H9 (cell line): ENCODE results near the gene MOV10. TPM values are rescaled to one million over a fixed set of nuclear protein-coding genes. Genes with fewer than 3 reads are reported as not detected.

Experiments used
- DNase-seq: peaks from one replicate; pipeline ENCODE4 v3.0.0-alpha.2; 2017
- H2AFZ ChIP-seq: one replicate; pipeline ENCODE4 v1.6.1; 2013; ENCODE audit warnings: mild to moderate bottlenecking, low read length, control low read depth, moderate library complexity
- H2AK5ac ChIP-seq: 2 replicates; pipeline ENCODE4 v1.6.1; 2013; ENCODE audit warnings: low read length, control low read depth, mixed read lengths; ENCODE audit not compliant: insufficient read length
- H2BK120ac ChIP-seq: one replicate; pipeline ENCODE4 v1.6.1; 2013; ENCODE audit warnings: low read depth, mild to moderate bottlenecking, low read length, control low read depth, inconsistent platforms; ENCODE audit not compliant: poor library complexity, severe bottlenecking
- H2BK12ac ChIP-seq: 2 replicates; pipeline ENCODE4 v1.6.1; 2013; ENCODE audit warnings: low read length, control low read depth, mixed read lengths, low read depth; ENCODE audit not compliant: insufficient read length
- H2BK15ac ChIP-seq: 2 replicates; pipeline ENCODE4 v1.6.1; 2013; ENCODE audit warnings: low read depth, low read length, control low read depth
- H2BK20ac ChIP-seq: one replicate; pipeline ENCODE4 v1.6.1; 2013; ENCODE audit warnings: low read depth, mild to moderate bottlenecking, low read length, control low read depth, inconsistent platforms; ENCODE audit not compliant: poor library complexity, severe bottlenecking
- H2BK5ac ChIP-seq: 2 replicates; pipeline ENCODE4 v1.6.1; 2013; ENCODE audit warnings: low read length, control low read depth, mixed read lengths; ENCODE audit not compliant: insufficient read length
- H3K14ac ChIP-seq: 2 replicates; pipeline ENCODE4 v1.6.1; 2013; ENCODE audit warnings: low read length, control low read depth; ENCODE audit not compliant: insufficient read depth
- H3K18ac ChIP-seq: 2 replicates; pipeline ENCODE4 v1.6.1; 2013; ENCODE audit warnings: low read depth, mild to moderate bottlenecking, mixed read lengths, low read length, control low read depth; ENCODE audit not compliant: insufficient read length
- H3K23ac ChIP-seq: 2 replicates; pipeline ENCODE4 v1.6.1; 2013; ENCODE audit warnings: low read length, control low read depth, mixed read lengths, low read depth; ENCODE audit not compliant: insufficient read length
- H3K23me2 ChIP-seq: 2 replicates; pipeline ENCODE4 v1.6.1; 2013; ENCODE audit warnings: low read depth, mild to moderate bottlenecking, mixed read lengths, low read length, control low read depth; ENCODE audit not compliant: insufficient read length, poor library complexity, severe bottlenecking
- H3K27ac ChIP-seq: 2 replicates; pipeline ENCODE4 v1.5.1; 2013; ENCODE audit warnings: low read length, control low read depth, mixed read lengths, low read depth; ENCODE audit not compliant: insufficient read length
- H3K27me3 ChIP-seq: 2 replicates; pipeline ENCODE4 v1.6.1; 2013; ENCODE audit warnings: low read length, control low read depth, inconsistent platforms; ENCODE audit not compliant: insufficient read depth
- H3K4ac ChIP-seq: 2 replicates; pipeline ENCODE4 v1.6.1; 2013; ENCODE audit warnings: low read depth, mild to moderate bottlenecking, control low read depth, inconsistent platforms, low read length, moderate library complexity
- H3K4me1 ChIP-seq: 2 replicates; pipeline ENCODE4 v1.6.1; 2013; ENCODE audit warnings: low read length, control low read depth, inconsistent platforms; ENCODE audit not compliant: insufficient read depth
- H3K4me2 ChIP-seq: 2 replicates; pipeline ENCODE4 v1.6.1; 2013; ENCODE audit warnings: low read length, control low read depth, mixed read lengths; ENCODE audit not compliant: insufficient read length, insufficient read depth
- H3K56ac ChIP-seq: 2 replicates; pipeline ENCODE4 v1.6.1; 2013; ENCODE audit warnings: low read depth, mild to moderate bottlenecking, mixed read lengths, low read length, control low read depth; ENCODE audit not compliant: insufficient read length
- H3K79me1 ChIP-seq: 2 replicates; pipeline ENCODE4 v1.6.1; 2013; ENCODE audit warnings: low read depth, mild to moderate bottlenecking, moderate library complexity, low read length, control low read depth, inconsistent platforms; ENCODE audit not compliant: insufficient read depth, poor library complexity, severe bottlenecking
- H3K79me2 ChIP-seq: 2 replicates; pipeline ENCODE4 v1.6.1; 2013; ENCODE audit warnings: low read length, control low read depth, inconsistent platforms; ENCODE audit not compliant: insufficient read depth
- H3K9ac ChIP-seq: 2 replicates; pipeline ENCODE4 v1.6.1; 2013; ENCODE audit warnings: low read length, control low read depth, mixed read lengths; ENCODE audit not compliant: insufficient read length; ENCODE audit errors: extremely low read depth
- H3K9me3 ChIP-seq: one replicate; pipeline ENCODE4 v1.6.1; 2013; ENCODE audit warnings: low read depth, low read length, inconsistent platforms; ENCODE audit not compliant: control insufficient read depth
- H3T11ph ChIP-seq: one replicate; pipeline ENCODE4 v1.6.1; 2013; ENCODE audit warnings: mild to moderate bottlenecking, low read length, control low read depth, inconsistent platforms
- H4K20me1 ChIP-seq: one replicate; pipeline ENCODE4 v1.6.1; 2013; ENCODE audit not compliant: control insufficient read depth, insufficient read length, insufficient read depth
- H4K5ac ChIP-seq: 2 replicates; pipeline ENCODE4 v1.6.1; 2013; ENCODE audit warnings: low read depth, mild to moderate bottlenecking, mixed read lengths, low read length, control low read depth; ENCODE audit not compliant: insufficient read length
- H4K8ac ChIP-seq: replicated peaks from 2 replicates; pipeline ENCODE4 v1.6.1; 2013; ENCODE audit warnings: low read length, control low read depth, mixed read lengths, low read depth; ENCODE audit not compliant: insufficient read length
- H4K91ac ChIP-seq: 2 replicates; pipeline ENCODE4 v1.6.1; 2013; ENCODE audit warnings: low read depth, mild to moderate bottlenecking, moderate library complexity, mixed read lengths, low read length, control low read depth; ENCODE audit not compliant: insufficient read length
- H3K27ac Mint-ChIP-seq, 3 experiments: 2 replicates in 2 of 3; 3 replicates in 1 of 3; pipeline ENCODE4 v1.8.0; 2020 to 2021; ENCODE audit warnings: mixed read lengths in 3 of 3, mild to moderate bottlenecking in 1 of 3, moderate library complexity in 1 of 3
- H3K27me3 Mint-ChIP-seq: 2 replicates; pipeline ENCODE4 v1.8.0; 2021; ENCODE audit warnings: low read depth, mild to moderate bottlenecking, moderate library complexity, mixed read lengths
- H3K36me3 Mint-ChIP-seq, 3 experiments: 2 replicates in 2 of 3; 3 replicates in 1 of 3; pipeline ENCODE4 v1.8.0; 2020 to 2021; ENCODE audit warnings: low read depth in 3 of 3, mixed read lengths in 3 of 3; ENCODE audit not compliant: insufficient read depth in 1 of 3
- H3K4me1 Mint-ChIP-seq, 2 experiments: 2 replicates each; pipeline ENCODE4 v1.8.0; 2020; ENCODE audit warnings: mixed read lengths in 2 of 2
- H3K4me3 Mint-ChIP-seq, 2 experiments: 2 replicates in 1 of 2; 3 replicates in 1 of 2; pipeline ENCODE4 v1.8.0; 2020 to 2021; ENCODE audit warnings: mild to moderate bottlenecking in 2 of 2, mixed read lengths in 2 of 2, moderate library complexity in 1 of 2
- H3K9me3 Mint-ChIP-seq, 2 experiments: 2 replicates in 1 of 2; 3 replicates in 1 of 2; pipeline ENCODE4 v1.8.0; 2020; ENCODE audit warnings: mild to moderate bottlenecking in 2 of 2, mixed read lengths in 2 of 2, moderate library complexity in 1 of 2
- WGBS: extraction: QIAGEN DNeasy Blood & Tissue Kit; methylation state at CpG from one replicate; pipeline ENCODE4 v1.1.7; 2013; ENCODE audit warnings: missing lambda C conversion rate, low lambda C conversion rate, mixed read lengths; ENCODE audit not compliant: insufficient read length; ENCODE audit errors: extremely low coverage; 5-methylcytosine and 5-hydroxymethylcytosine counted together
- total RNA-seq: library from RNA; stranded (reverse); gene quantifications from 2 replicates; pipeline ENCODE4 v1.2.1, GENCODE V29; 2021
- TF ChIP-seq, protein P1 (sequence below): fragments of 200-600 bp; sonication (generic); conservative IDR thresholded peaks from 3 replicates; pipeline ENCODE4 v1.8.0; 2021; ENCODE audit warnings: antibody characterized with exemption, mild to moderate bottlenecking

Gene MOV10
- total RNA-seq, 1 experiment from 2014 or later, result 77.8 TPM

- Mint-ChIP-seq H3K9me3 (no peaks in the 10 kb centered on the region; a peak in 1 of 5 replicates), H3K27ac (peak overlapping the region in 1 of 3 experiments; percentile 76; a peak in 1 of 7 replicates), H3K4me1 (peaks cover 75 to 83% of the 10 kb centered on the region in 2 experiments), H3K36me3 (peaks cover 14 to 45% (median 35%) of the 10 kb centered on the region in 3 experiments; a peak in 6 of 7 replicates), H3K27me3 (peaks cover 62% of the 10 kb centered on the region), H3K4me3 (no peak overlapping the region; a peak in 1 of 5 replicates)
- Histone ChIP-seq H3T11ph (no peak overlapping the region), H3K4me1 (peaks cover 16% of the 10 kb centered on the region), H2BK20ac (no peak overlapping the region), H4K20me1 (peaks cover 4% of the 10 kb centered on the region), H3K9me3 (no peaks in the 10 kb centered on the region), H3K4ac (no peak overlapping the region), H3K56ac (no peak overlapping the region), H3K27me3 (peaks cover 7% of the 10 kb centered on the region; the same call in 1 of the 2 replicates), H2BK15ac (no peak overlapping the region), H3K4me2 (no peak overlapping the region), H2BK5ac (no peak overlapping the region), H3K27ac (no peak overlapping the region), H2AFZ (no peak overlapping the region), H3K23me2 (peaks cover 13% of the 10 kb centered on the region), H3K14ac (no peak overlapping the region), H2BK12ac (no peak overlapping the region), H3K79me2 (no peaks in the 10 kb centered on the region), H4K91ac (no peak overlapping the region), H3K23ac (no peak overlapping the region), H2AK5ac (no peak overlapping the region), H4K5ac (no peak overlapping the region), H4K8ac (no peak overlapping the region), H3K18ac (no peak overlapping the region), H2BK120ac (no peak overlapping the region), H3K79me1 (no peaks in the 10 kb centered on the region), H3K9ac (no peak overlapping the region)
- no peak for DNase-seq
- no CpG with 5 or more reads among the region's 8 CpGs for WGBS
- TF ChIP-seq, protein P1, sequence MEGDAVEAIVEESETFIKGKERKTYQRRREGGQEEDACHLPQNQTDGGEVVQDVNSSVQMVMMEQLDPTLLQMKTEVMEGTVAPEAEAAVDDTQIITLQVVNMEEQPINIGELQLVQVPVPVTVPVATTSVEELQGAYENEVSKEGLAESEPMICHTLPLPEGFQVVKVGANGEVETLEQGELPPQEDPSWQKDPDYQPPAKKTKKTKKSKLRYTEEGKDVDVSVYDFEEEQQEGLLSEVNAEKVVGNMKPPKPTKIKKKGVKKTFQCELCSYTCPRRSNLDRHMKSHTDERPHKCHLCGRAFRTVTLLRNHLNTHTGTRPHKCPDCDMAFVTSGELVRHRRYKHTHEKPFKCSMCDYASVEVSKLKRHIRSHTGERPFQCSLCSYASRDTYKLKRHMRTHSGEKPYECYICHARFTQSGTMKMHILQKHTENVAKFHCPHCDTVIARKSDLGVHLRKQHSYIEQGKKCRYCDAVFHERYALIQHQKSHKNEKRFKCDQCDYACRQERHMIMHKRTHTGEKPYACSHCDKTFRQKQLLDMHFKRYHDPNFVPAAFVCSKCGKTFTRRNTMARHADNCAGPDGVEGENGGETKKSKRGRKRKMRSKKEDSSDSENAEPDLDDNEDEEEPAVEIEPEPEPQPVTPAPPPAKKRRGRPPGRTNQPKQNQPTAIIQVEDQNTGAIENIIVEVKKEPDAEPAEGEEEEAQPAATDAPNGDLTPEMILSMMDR, result no peak
Observed at GRCh38 chr1:112703706-112704105, 29.2 kb downstream of the MOV10 start.
